ENCODE data around the gene IKBKE.

The IKBKE gene

GRCh38 chr1:206455666-206456344 is 14.5 kb upstream of the IKBKE start:
- DNase-seq: no peak

GRCh38 chr1:206456577-206457370 is 13.5 kb upstream of the IKBKE start:
- DNase-seq: no peak

- no peak for DNase-seq
Observed at GRCh38 chr1:206457408-206458120, 12.7 kb upstream of the IKBKE start.

- no peak for DNase-seq
Observed at GRCh38 chr1:206459703-206460102, 10.6 kb upstream of the IKBKE start.

GRCh38 chr1:206460836-206461426 is 9.3 kb upstream of the IKBKE start:
- DNase-seq: no peak

GRCh38 chr1:206461602-206462455 is 8.4 kb upstream of the IKBKE start:
- DNase-seq: no peak

- DNase-seq: no peak
Observed at GRCh38 chr1:206463137-206463536, 7.1 kb upstream of the IKBKE start.

- DNase-seq: no peak
Observed at GRCh38 chr1:206463911-206464310, 6.4 kb upstream of the IKBKE start.

- DNase-seq: no peak
Observed at GRCh38 chr1:206464456-206464964, 5.8 kb upstream of the IKBKE start.

- no peak for DNase-seq
Observed at GRCh38 chr1:206465951-206466350, 4.3 kb upstream of the IKBKE start.

- DNase-seq: no peak
Observed at GRCh38 chr1:206466840-206467649, 3.2 kb upstream of the IKBKE start.

- no peak for DNase-seq
Observed at GRCh38 chr1:206467915-206468314, 2.4 kb upstream of the IKBKE start.

GRCh38 chr1:206468571-206468970 is 1.7 kb upstream of the IKBKE start:
- no peak for DNase-seq

GRCh38 chr1:206469411-206469932 is 804 bp upstream of the IKBKE start:
- no peak for DNase-seq

- no peak for DNase-seq
Observed at GRCh38 chr1:206470692-206471414, 577 bp downstream of the IKBKE start.

GRCh38 chr1:206471415-206471801 is 1.1 kb downstream of the IKBKE start:
- DNase-seq: no peak

- DNase-seq: no peak
Observed at GRCh38 chr1:206472024-206472423, 1.7 kb downstream of the IKBKE start.

GRCh38 chr1:206472454-206472853 is 2.2 kb downstream of the IKBKE start:
- no peak for DNase-seq

GRCh38 chr1:206472886-206473285 is 2.6 kb downstream of the IKBKE start:
- DNase-seq: no peak

GRCh38 chr1:206476058-206476457 is 5.8 kb downstream of the IKBKE start:
- DNase-seq: no peak
